WTC11 (cell line): Measurements from ENCODE around the gene SEMA4A. TPM values are rescaled to one million over a fixed set of nuclear protein-coding genes. Genes with fewer than 3 reads are reported as not detected.

Experiments
- ATAC-seq: fragments of 200-7000 bp; cut with Tn5 transposase; 2 replicates; pipeline ENCODE4 v1.10.0; 2021; ENCODE audit warnings: mild to moderate bottlenecking, moderate library complexity
- CTCF ChIA-PET: fragments of 300-600 bp; sonication (Branson Sonifier 250); formaldehyde crosslinking; loops from one replicate; lab custom pipeline; 2021; ENCODE audit warnings: antibody characterized with exemption; lab: Charles Lee
- POLR2A ChIA-PET: fragments of 350-600 bp; sonication (Branson Sonifier 250); formaldehyde crosslinking; loops from one replicate; lab custom pipeline; 2021; ENCODE audit warnings: antibody characterized with exemption; lab: Charles Lee
- DNase-seq: peaks from one replicate; pipeline ENCODE4 v3.0.0; 2021; ENCODE audit warnings: low spot score
- H3K27ac Mint-ChIP-seq: 2 replicates; pipeline ENCODE4 v1.8.0; 2021; ENCODE audit warnings: mixed read lengths
- H3K27me3 Mint-ChIP-seq: 2 replicates; pipeline ENCODE4 v1.8.0; 2021; ENCODE audit warnings: low read depth, mild to moderate bottlenecking, moderate library complexity, mixed read lengths
- H3K36me3 Mint-ChIP-seq: 2 replicates; pipeline ENCODE4 v1.8.0; 2021; ENCODE audit warnings: mixed read lengths
- H3K4me1 Mint-ChIP-seq: 2 replicates; pipeline ENCODE4 v1.8.0; 2022; ENCODE audit warnings: mixed read lengths
- H3K4me3 Mint-ChIP-seq: 2 replicates; pipeline ENCODE4 v1.8.0; 2021; ENCODE audit warnings: mild to moderate bottlenecking, moderate library complexity, mixed read lengths
- H3K9me3 Mint-ChIP-seq: 2 replicates; pipeline ENCODE4 v1.8.0; 2021; ENCODE audit warnings: mixed read lengths
- ATF2 ChIP-seq: sonication (generic); formaldehyde crosslinking; IDR thresholded peaks from 2 replicates; pipeline ENCODE4 v1.8.1; 2022; ENCODE audit warnings: low read depth, missing genetic modification reagents, borderline replicate concordance
- ATF6 ChIP-seq: sonication (generic); formaldehyde crosslinking; IDR thresholded peaks from 2 replicates; pipeline ENCODE4 v1.8.1; 2023; ENCODE audit warnings: mild to moderate bottlenecking, missing genetic modification reagents
- CBFB ChIP-seq: sonication (generic); formaldehyde crosslinking; IDR thresholded peaks from 2 replicates; pipeline ENCODE4 v1.8.1; 2022; ENCODE audit warnings: mild to moderate bottlenecking, low read depth, missing genetic modification reagents
- CREB1 ChIP-seq: sonication (generic); formaldehyde crosslinking; IDR thresholded peaks from 2 replicates; pipeline ENCODE4 v1.8.0; 2023; ENCODE audit warnings: mild to moderate bottlenecking, missing genetic modification reagents
- CREM ChIP-seq: sonication (generic); formaldehyde crosslinking; IDR thresholded peaks from 2 replicates; pipeline ENCODE4 v1.8.1; 2022; ENCODE audit warnings: mild to moderate bottlenecking, missing genetic modification reagents, moderate library complexity
- E2F4 ChIP-seq: sonication (generic); formaldehyde crosslinking; IDR thresholded peaks from 2 replicates; pipeline ENCODE4 v1.8.1; 2022; ENCODE audit warnings: low read depth, mild to moderate bottlenecking, moderate library complexity, missing genetic modification reagents, borderline replicate concordance
- FOXJ3 ChIP-seq: sonication (generic); formaldehyde crosslinking; IDR thresholded peaks from 2 replicates; pipeline ENCODE4 v1.9.0; 2021; ENCODE audit warnings: missing genetic modification reagents, mild to moderate bottlenecking, borderline replicate concordance
- HMGA2 ChIP-seq: fragments of 250-450 bp; sonication (Bioruptor Pico); IDR thresholded peaks from 2 replicates; pipeline ENCODE4 v1.4.0; 2021; ENCODE audit warnings: mild to moderate bottlenecking, moderate library complexity
- MYBL2 ChIP-seq: sonication (generic); formaldehyde crosslinking; IDR thresholded peaks from 2 replicates; pipeline ENCODE4 v1.8.1; 2023; ENCODE audit warnings: mild to moderate bottlenecking, moderate library complexity, missing genetic modification reagents
- NFE2L1 ChIP-seq: sonication (generic); formaldehyde crosslinking; IDR thresholded peaks from 2 replicates; pipeline ENCODE4 v1.8.1; 2023; ENCODE audit warnings: missing genetic modification reagents
- NR2C2 ChIP-seq: sonication (generic); formaldehyde crosslinking; IDR thresholded peaks from 2 replicates; pipeline ENCODE4 v1.8.0; 2022; ENCODE audit warnings: mild to moderate bottlenecking, missing genetic modification reagents
- RELA ChIP-seq: sonication (generic); formaldehyde crosslinking; IDR thresholded peaks from 2 replicates; pipeline ENCODE4 v1.8.1; 2022; ENCODE audit warnings: missing genetic modification reagents, mild to moderate bottlenecking, borderline replicate concordance
- SMAD4 ChIP-seq: sonication (generic); formaldehyde crosslinking; IDR thresholded peaks from 2 replicates; pipeline ENCODE4 v1.8.0; 2022; ENCODE audit warnings: mild to moderate bottlenecking, missing genetic modification reagents
- TCF7 ChIP-seq: sonication (generic); formaldehyde crosslinking; IDR thresholded peaks from 2 replicates; pipeline ENCODE4 v1.8.0; 2022; ENCODE audit warnings: mild to moderate bottlenecking, low read depth, missing genetic modification reagents, moderate library complexity
- ZNF138 ChIP-seq: sonication (generic); formaldehyde crosslinking; conservative IDR thresholded peaks from 2 replicates; pipeline ENCODE4 v1.8.1; 2022; ENCODE audit warnings: mild to moderate bottlenecking, moderate library complexity, missing genetic modification reagents
- ZNF232 ChIP-seq: sonication (generic); formaldehyde crosslinking; IDR thresholded peaks from 2 replicates; pipeline ENCODE4 v1.8.0; 2022; ENCODE audit warnings: mild to moderate bottlenecking, missing genetic modification reagents
- ZNF671 ChIP-seq: fragments of 250-450 bp; sonication (Bioruptor Pico); IDR thresholded peaks from 2 replicates; pipeline ENCODE4 v1.8.0; 2021; ENCODE audit warnings: mild to moderate bottlenecking
- total RNA-seq: library from RNA; stranded (reverse); gene quantifications from 3 replicates; pipeline ENCODE4 v1.2.3, GENCODE V29; 2021
- TF ChIP-seq, protein P1 (sequence below): sonication (generic); formaldehyde crosslinking; IDR thresholded peaks from 2 replicates; pipeline ENCODE4 v1.8.1; 2022; ENCODE audit warnings: mild to moderate bottlenecking, moderate library complexity, missing genetic modification reagents
- TF ChIP-seq, protein P2 (sequence below): fragments of 250-450 bp; sonication (Bioruptor Pico); conservative IDR thresholded peaks from 2 replicates; pipeline ENCODE4 v1.9.0; 2021; ENCODE audit warnings: mild to moderate bottlenecking
- TF ChIP-seq, protein P3 (sequence below): fragments of 250-450 bp; sonication (Bioruptor Pico); IDR thresholded peaks from 2 replicates; pipeline ENCODE4 v2.1.2; 2022; ENCODE audit warnings: mild to moderate bottlenecking, moderate library complexity
- TF ChIP-seq, protein P4 (sequence below): sonication (generic); formaldehyde crosslinking; IDR thresholded peaks from 2 replicates; pipeline ENCODE4 v1.8.1; 2023; ENCODE audit warnings: mild to moderate bottlenecking, missing genetic modification reagents

SEMA4A gene
- total RNA-seq, 1 experiment from 2014 or later: 12.4 TPM

DNA sequence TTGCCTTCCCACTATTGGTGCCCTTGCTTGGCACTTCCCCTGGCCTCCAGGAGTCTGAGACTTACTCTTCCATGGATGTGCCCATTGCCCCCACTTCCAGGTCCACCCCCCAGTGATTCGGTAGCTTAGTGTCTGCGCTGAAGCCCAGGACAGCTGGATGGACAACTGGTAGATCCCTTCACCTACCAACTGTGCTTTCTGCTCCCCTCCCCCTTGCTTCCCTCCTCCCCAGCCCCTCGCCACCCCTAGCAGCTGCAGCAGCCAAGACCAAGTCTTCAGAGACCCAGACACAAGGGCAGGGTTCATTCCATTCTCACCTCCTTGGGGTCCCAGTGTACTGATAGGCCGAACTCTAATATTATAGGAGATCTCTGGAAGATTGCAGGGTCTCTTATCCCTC is 31.9 kb upstream of the SEMA4A start:
- Mint-ChIP-seq H3K4me1 (peaks cover 60% of the 10 kb centered on the region), H3K4me3 (no peak overlapping the region; the same call in 1 of the 2 replicates), H3K27ac (no peak overlapping the region), H3K36me3 (no peaks in the 10 kb centered on the region), H3K9me3 (no peaks in the 10 kb centered on the region), H3K27me3 (peaks cover 3% of the 10 kb centered on the region)
- ChIA-PET CTCF (interaction anchor here (0.7 to 28.0 kb wide), 5 partner anchors 8 to 55 kb away, joined by 4 to 1176 read pairs (median 10); partner anchors contain the start of gene MEX3A), POLR2A (interaction anchor here (0.5 to 0.7 kb wide), 3 partner anchors 15 to 681 kb away, joined by 3 to 12 read pairs (median 4); no protein-coding TSS in a partner anchor)
- no peak for TF ChIP-seq CBFB (CRISPR knock-in tag)
- no peak for TF ChIP-seq CREB1 (CRISPR knock-in tag)
- no peak for TF ChIP-seq CREM (CRISPR knock-in tag)
- TF ChIP-seq TCF7 (CRISPR knock-in tag): no peak
- TF ChIP-seq NFE2L1 (CRISPR knock-in tag): no peak
- no peak for TF ChIP-seq ZNF671
- TF ChIP-seq ZNF232 (CRISPR knock-in tag): no peak
- no peak for TF ChIP-seq RELA (CRISPR knock-in tag)
- TF ChIP-seq MYBL2: no peak
- no peak for TF ChIP-seq ATF6
- TF ChIP-seq NR2C2 (CRISPR knock-in tag): no peak
- TF ChIP-seq, protein P1, sequence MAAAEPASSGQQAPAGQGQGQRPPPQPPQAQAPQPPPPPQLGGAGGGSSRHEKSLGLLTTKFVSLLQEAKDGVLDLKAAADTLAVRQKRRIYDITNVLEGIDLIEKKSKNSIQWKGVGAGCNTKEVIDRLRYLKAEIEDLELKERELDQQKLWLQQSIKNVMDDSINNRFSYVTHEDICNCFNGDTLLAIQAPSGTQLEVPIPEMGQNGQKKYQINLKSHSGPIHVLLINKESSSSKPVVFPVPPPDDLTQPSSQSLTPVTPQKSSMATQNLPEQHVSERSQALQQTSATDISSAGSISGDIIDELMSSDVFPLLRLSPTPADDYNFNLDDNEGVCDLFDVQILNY (CRISPR knock-in tag): no peak
- no peak for TF ChIP-seq ATF2
- TF ChIP-seq ZNF138: no peak
- TF ChIP-seq E2F4 (CRISPR knock-in tag): no peak
- TF ChIP-seq, protein P2, sequence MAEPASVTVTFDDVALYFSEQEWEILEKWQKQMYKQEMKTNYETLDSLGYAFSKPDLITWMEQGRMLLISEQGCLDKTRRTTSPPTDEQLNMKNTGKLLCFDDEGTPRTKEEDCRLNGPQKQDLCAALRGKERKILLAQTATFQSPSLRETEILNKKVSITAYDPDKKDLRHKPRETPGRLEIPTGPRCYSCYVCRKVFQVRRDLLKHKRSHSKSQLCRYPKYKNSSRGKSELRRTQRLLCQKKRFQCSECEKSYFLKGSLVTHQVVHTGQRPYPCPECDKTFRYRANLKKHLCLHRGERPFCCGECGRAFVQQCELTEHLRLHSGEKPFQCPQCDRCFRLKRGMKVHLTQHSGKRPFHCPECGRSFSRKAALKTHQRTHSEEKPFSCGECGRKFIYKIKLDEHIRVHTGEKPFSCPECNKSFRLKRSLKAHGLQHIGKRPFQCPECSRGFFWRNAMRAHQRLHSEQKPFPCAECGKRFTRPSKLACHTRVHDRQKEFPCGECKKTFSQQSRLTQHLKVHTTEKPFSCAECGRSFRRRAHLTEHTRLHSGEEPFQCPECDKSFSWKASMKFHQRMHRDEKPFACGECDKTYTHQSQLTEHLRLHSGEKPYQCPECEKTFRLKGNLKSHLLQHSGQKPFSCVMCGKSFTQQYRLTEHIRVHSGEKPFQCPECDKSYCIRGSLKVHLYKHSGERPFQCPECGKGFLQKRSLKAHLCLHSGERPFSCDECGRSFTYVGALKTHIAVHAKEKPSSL (CRISPR knock-in tag): no peak
- DNase-seq: no peak
- no peak for ATAC-seq

DNA sequence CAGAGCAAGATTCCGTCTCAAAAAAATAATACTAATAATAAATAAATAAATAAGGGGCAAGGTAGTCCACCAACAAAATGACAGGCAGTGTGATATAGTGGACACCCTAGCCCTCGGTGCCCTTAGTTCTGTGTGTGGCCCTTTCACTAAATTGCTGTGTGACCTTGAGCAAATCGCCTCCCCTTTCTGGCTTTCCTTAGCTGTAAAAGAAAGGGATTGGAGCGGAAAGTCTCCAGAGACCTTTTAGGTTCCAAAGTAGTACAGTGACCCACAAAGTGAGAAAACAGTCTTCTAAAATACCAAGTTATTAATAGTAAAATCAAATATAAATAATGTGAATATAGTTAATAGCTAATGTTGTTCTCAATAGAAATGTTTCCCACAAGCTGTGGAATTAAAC is 31.3 kb upstream of the SEMA4A start:
- DNase-seq (no peak), ATAC-seq (no peak)
- Mint-ChIP-seq H3K4me3 (no peak overlapping the region), H3K27ac (0 out of 2 replicates have a peak overlapping the region, but pooled peaks have one; percentile 73), H3K36me3 (no peaks in the 10 kb centered on the region), H3K27me3 (no peaks in the 10 kb centered on the region), H3K4me1 (peaks cover 59% of the 10 kb centered on the region), H3K9me3 (no peaks in the 10 kb centered on the region)
- POLR2A ChIA-PET: interaction anchor here (1.6 kb wide), 1 partner anchor 25 kb away, joined by 6 read pairs; no protein-coding TSS in a partner anchor
- CTCF ChIA-PET: interaction anchor here (1.6 to 28.0 kb wide), 6 partner anchors 8 to 103 kb away, joined by 8 to 1176 read pairs (median 10); partner anchors contain the start of genes MEX3A and PMF1
- TF ChIP-seq, protein P2 (CRISPR knock-in tag): no peak
- TF ChIP-seq, protein P3, sequence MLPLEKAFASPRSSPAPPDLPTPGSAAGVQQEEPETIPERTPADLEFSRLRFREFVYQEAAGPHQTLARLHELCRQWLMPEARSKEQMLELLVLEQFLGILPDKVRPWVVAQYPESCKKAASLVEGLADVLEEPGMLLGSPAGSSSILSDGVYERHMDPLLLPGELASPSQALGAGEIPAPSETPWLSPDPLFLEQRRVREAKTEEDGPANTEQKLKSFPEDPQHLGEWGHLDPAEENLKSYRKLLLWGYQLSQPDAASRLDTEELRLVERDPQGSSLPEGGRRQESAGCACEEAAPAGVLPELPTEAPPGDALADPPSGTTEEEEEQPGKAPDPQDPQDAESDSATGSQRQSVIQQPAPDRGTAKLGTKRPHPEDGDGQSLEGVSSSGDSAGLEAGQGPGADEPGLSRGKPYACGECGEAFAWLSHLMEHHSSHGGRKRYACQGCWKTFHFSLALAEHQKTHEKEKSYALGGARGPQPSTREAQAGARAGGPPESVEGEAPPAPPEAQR (CRISPR knock-in tag): no peak
- TF ChIP-seq HMGA2 (no peak), CREB1 (CRISPR knock-in tag) (no peak), FOXJ3 (no peak), SMAD4 (CRISPR knock-in tag) (no peak), NR2C2 (CRISPR knock-in tag) (no peak)
- TF ChIP-seq, protein P1 (CRISPR knock-in tag): no peak
- TF ChIP-seq, protein P4, sequence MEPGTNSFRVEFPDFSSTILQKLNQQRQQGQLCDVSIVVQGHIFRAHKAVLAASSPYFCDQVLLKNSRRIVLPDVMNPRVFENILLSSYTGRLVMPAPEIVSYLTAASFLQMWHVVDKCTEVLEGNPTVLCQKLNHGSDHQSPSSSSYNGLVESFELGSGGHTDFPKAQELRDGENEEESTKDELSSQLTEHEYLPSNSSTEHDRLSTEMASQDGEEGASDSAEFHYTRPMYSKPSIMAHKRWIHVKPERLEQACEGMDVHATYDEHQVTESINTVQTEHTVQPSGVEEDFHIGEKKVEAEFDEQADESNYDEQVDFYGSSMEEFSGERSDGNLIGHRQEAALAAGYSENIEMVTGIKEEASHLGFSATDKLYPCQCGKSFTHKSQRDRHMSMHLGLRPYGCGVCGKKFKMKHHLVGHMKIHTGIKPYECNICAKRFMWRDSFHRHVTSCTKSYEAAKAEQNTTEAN (CRISPR knock-in tag): no peak
